PC-3 (cell line): ENCODE data around the gene IFNGR2. TPM values are rescaled to one million over a fixed set of nuclear protein-coding genes. Genes with fewer than 3 reads are reported as not detected.

Experiments used
- ATAC-seq: fragments of 200-7000 bp; cut with Tn5 transposase; 2 replicates; pipeline ENCODE4 v1.9.1; 2020; ENCODE audit warnings: mild to moderate bottlenecking, moderate library complexity
- BruUV-seq: library from RNA; stranded (reverse); fragments of 400-500 nt; replicated peaks from 2 replicates; lab custom pipeline; 2021; lab: Mats Ljungman, UMichigan
- CTCF ChIA-PET: fragments of 300-600 bp; sonication (Branson Sonifier 250); formaldehyde crosslinking; loops from one replicate; lab custom pipeline; 2022; ENCODE audit warnings: antibody characterized with exemption; lab: Charles Lee
- POLR2A ChIA-PET: fragments of 300-600 bp; sonication (Branson Sonifier 250); formaldehyde crosslinking; loops from one replicate; lab custom pipeline; 2022; ENCODE audit warnings: antibody characterized with exemption; ENCODE audit not compliant: unreplicated experiment; lab: Charles Lee
- DNase-seq: peaks from one replicate; pipeline ENCODE4 v3.0.0-alpha.2; 2015
- H2AFZ ChIP-seq: fragments of 300-600 bp; sonication (generic); 2 replicates; pipeline ENCODE4 v1.6.0; 2016; ENCODE audit warnings: antibody characterized with exemption, low read length
- H3F3A ChIP-seq: fragments of 300-600 bp; sonication (generic); one replicate; pipeline ENCODE4 v1.6.0; 2017; ENCODE audit warnings: antibody characterized with exemption, low read length, control low read depth, mild to moderate bottlenecking; ENCODE audit not compliant: unreplicated experiment
- H3K27ac ChIP-seq: fragments of 300-600 bp; sonication (generic); 2 replicates; pipeline ENCODE4 v1.5.1; 2016; ENCODE audit warnings: mild to moderate bottlenecking, low read length
- H3K27me3 ChIP-seq: fragments of 300-600 bp; sonication (generic); 2 replicates; pipeline ENCODE4 v1.6.1; 2016; ENCODE audit warnings: low read length, mixed read lengths
- H3K36me3 ChIP-seq: fragments of 300-600 bp; sonication (generic); 2 replicates; pipeline ENCODE4 v1.6.1; 2016; ENCODE audit warnings: low read depth, mixed run types, low read length, mixed read lengths
- H3K4me1 ChIP-seq: fragments of 300-600 bp; sonication (generic); 2 replicates; pipeline ENCODE4 v1.5.1; 2016; ENCODE audit warnings: low read length; ENCODE audit not compliant: insufficient read depth
- H3K4me2 ChIP-seq: fragments of 300-600 bp; sonication (generic); 2 replicates; pipeline ENCODE4 v1.6.0; 2016; ENCODE audit warnings: low read length
- H3K4me3 ChIP-seq: fragments of 300-600 bp; sonication (generic); 2 replicates; pipeline ENCODE4 v1.5.1; 2016; ENCODE audit warnings: mild to moderate bottlenecking, low read length, mixed read lengths
- H3K79me2 ChIP-seq: fragments of 300-600 bp; sonication (generic); 2 replicates; pipeline ENCODE4 v1.6.1; 2017; ENCODE audit warnings: low read length, mixed read lengths
- H3K9ac ChIP-seq: fragments of 300-600 bp; sonication (generic); 2 replicates; pipeline ENCODE4 v1.6.0; 2016; ENCODE audit warnings: mild to moderate bottlenecking, low read length
- H3K9me2 ChIP-seq: fragments of 300-600 bp; sonication (generic); replicated peaks from 2 replicates; pipeline ENCODE4 v1.6.1; 2016; ENCODE audit warnings: mixed run types, low read length, mixed read lengths
- H3K9me3 ChIP-seq: fragments of 300-600 bp; sonication (generic); 2 replicates; pipeline ENCODE4 v1.6.1; 2016; ENCODE audit warnings: low read length, mixed read lengths
- H4K20me1 ChIP-seq: fragments of 300-600 bp; sonication (generic); 2 replicates; pipeline ENCODE4 v1.6.1; 2016; ENCODE audit warnings: low read length, mixed read lengths
- EZH2 ChIP-seq: fragments of 300-600 bp; sonication (generic); IDR thresholded peaks from one replicate; pipeline ENCODE4 v1.6.1; 2017; ENCODE audit warnings: antibody characterized with exemption, mild to moderate bottlenecking, low read length; ENCODE audit not compliant: unreplicated experiment
- EZH2phosphoT487 ChIP-seq: fragments of 300-600 bp; sonication (generic); IDR thresholded peaks from 2 replicates; pipeline ENCODE4 v1.6.1; 2018; ENCODE audit warnings: mild to moderate bottlenecking, antibody characterized with exemption, low read length, borderline replicate concordance
- intact Hi-C: fragments of 100-400 bp; cut with micrococcal nuclease; formaldehyde crosslinking; loops from 2 replicates; pipeline ENCODE4 v1.9.0; 2023
- total RNA-seq: library from RNA; depleted of rRNA; stranded (reverse); fragments of >200 nt; gene quantifications from 2 replicates; pipeline ENCODE4 v1.2.3, GENCODE V29; 2014
- TF ChIP-seq, protein P1 (sequence below): fragments of 300-600 bp; sonication (generic); conservative IDR thresholded peaks from 2 replicates; pipeline ENCODE4 v1.5.1; 2017; ENCODE audit warnings: antibody characterized with exemption, low read depth, mild to moderate bottlenecking, low read length

The IFNGR2 gene
- total RNA-seq, 1 experiment from 2014 or later, result 37.8 TPM

GRCh38 chr21:33397717-33398116 is 5.5 kb upstream of the IFNGR2 start:
- no peak overlapping the region for H3K9ac ChIP-seq
- no TSS peak for BruUV-seq
- DNase-seq, result no peak
- CTCF ChIA-PET, result no interaction called here
- H2AFZ ChIP-seq, result no peak overlapping the region
- H3K36me3 ChIP-seq, result no peaks in the 10 kb centered on the region
- POLR2A ChIA-PET, result no interaction called here
- intact Hi-C loops, result no loop called here
- H3K79me2 ChIP-seq, result no peaks in the 10 kb centered on the region
- H3K4me2 ChIP-seq, result no peak overlapping the region
- H3K9me3 ChIP-seq, result no peaks in the 10 kb centered on the region
- no peaks in the 10 kb centered on the region for H4K20me1 ChIP-seq
- TF ChIP-seq, protein P1, sequence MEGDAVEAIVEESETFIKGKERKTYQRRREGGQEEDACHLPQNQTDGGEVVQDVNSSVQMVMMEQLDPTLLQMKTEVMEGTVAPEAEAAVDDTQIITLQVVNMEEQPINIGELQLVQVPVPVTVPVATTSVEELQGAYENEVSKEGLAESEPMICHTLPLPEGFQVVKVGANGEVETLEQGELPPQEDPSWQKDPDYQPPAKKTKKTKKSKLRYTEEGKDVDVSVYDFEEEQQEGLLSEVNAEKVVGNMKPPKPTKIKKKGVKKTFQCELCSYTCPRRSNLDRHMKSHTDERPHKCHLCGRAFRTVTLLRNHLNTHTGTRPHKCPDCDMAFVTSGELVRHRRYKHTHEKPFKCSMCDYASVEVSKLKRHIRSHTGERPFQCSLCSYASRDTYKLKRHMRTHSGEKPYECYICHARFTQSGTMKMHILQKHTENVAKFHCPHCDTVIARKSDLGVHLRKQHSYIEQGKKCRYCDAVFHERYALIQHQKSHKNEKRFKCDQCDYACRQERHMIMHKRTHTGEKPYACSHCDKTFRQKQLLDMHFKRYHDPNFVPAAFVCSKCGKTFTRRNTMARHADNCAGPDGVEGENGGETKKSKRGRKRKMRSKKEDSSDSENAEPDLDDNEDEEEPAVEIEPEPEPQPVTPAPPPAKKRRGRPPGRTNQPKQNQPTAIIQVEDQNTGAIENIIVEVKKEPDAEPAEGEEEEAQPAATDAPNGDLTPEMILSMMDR, result no peak
- no peak for TF ChIP-seq EZH2
- no peak for TF ChIP-seq EZH2phosphoT487
- ATAC-seq, result no peak
- H3K27ac ChIP-seq, result no peak overlapping the region
- no peaks in the 10 kb centered on the region for H3K9me2 ChIP-seq
- peaks cover 6% of the 10 kb centered on the region; the same call in 1 of the 2 replicates for H3K4me1 ChIP-seq
- no peaks in the 10 kb centered on the region for H3F3A ChIP-seq
- H3K27me3 ChIP-seq, result no peaks in the 10 kb centered on the region
- no peak overlapping the region for H3K4me3 ChIP-seq

GRCh38 chr21:33398361-33398760 is 4.9 kb upstream of the IFNGR2 start:
- H3K4me3 ChIP-seq, result no peak overlapping the region
- TF ChIP-seq, protein P1, result no peak
- no peak for TF ChIP-seq EZH2
- TF ChIP-seq EZH2phosphoT487, result no peak
- H2AFZ ChIP-seq, result no peak overlapping the region
- H3K4me2 ChIP-seq, result no peak overlapping the region
- H3K79me2 ChIP-seq, result no peaks in the 10 kb centered on the region
- ChIA-PET POLR2A (no interaction called here), CTCF (no interaction called here)
- no peak overlapping the region for H3K9ac ChIP-seq
- H3K27ac ChIP-seq, result no peak overlapping the region
- DNase-seq, result no peak
- no peaks in the 10 kb centered on the region for H3K27me3 ChIP-seq
- no TSS peak for BruUV-seq
- peaks cover 6% of the 10 kb centered on the region; the same call in 1 of the 2 replicates for H3K4me1 ChIP-seq
- intact Hi-C loops, result no loop called here
- no peaks in the 10 kb centered on the region for H4K20me1 ChIP-seq
- ATAC-seq, result no peak
- no peaks in the 10 kb centered on the region for H3F3A ChIP-seq
- no peaks in the 10 kb centered on the region for H3K9me2 ChIP-seq
- no peaks in the 10 kb centered on the region for H3K36me3 ChIP-seq
- H3K9me3 ChIP-seq, result no peaks in the 10 kb centered on the region

GRCh38 chr21:33401630-33401992 is 1.6 kb upstream of the IFNGR2 start:
- Histone ChIP-seq H3K4me2 (no peak overlapping the region), H3K9ac (no peak overlapping the region), H3K4me1 (peaks cover 20% of the 10 kb centered on the region), H3K27ac (no peak overlapping the region), H2AFZ (no peak overlapping the region), H3F3A (no peaks in the 10 kb centered on the region), H3K27me3 (no peaks in the 10 kb centered on the region), H3K9me3 (no peaks in the 10 kb centered on the region), H3K9me2 (no peaks in the 10 kb centered on the region), H4K20me1 (0 out of 2 replicates have a peak, but pooled peaks cover 4% of the 10 kb centered on the region), H3K79me2 (peaks cover 31% of the 10 kb centered on the region), H3K4me3 (no peak overlapping the region), H3K36me3 (no peaks in the 10 kb centered on the region; the same call in 1 of the 2 replicates)
- CTCF ChIA-PET, result no interaction called here
- no TSS peak for BruUV-seq
- intact Hi-C loops, result no loop called here
- POLR2A ChIA-PET, result no interaction called here
- peak; percentile 36 for DNase-seq
- no peak for ATAC-seq
- TF ChIP-seq, protein P1, result no peak
- TF ChIP-seq EZH2phosphoT487 (no peak), EZH2 (no peak)
